ENCODE data around the gene FCGR3B.
"Not testable (repeated sequence)": the region's sequence is repeated elsewhere in the genome, so short reads cannot be mapped to it uniquely, and the experiment has no call there.

DNA sequence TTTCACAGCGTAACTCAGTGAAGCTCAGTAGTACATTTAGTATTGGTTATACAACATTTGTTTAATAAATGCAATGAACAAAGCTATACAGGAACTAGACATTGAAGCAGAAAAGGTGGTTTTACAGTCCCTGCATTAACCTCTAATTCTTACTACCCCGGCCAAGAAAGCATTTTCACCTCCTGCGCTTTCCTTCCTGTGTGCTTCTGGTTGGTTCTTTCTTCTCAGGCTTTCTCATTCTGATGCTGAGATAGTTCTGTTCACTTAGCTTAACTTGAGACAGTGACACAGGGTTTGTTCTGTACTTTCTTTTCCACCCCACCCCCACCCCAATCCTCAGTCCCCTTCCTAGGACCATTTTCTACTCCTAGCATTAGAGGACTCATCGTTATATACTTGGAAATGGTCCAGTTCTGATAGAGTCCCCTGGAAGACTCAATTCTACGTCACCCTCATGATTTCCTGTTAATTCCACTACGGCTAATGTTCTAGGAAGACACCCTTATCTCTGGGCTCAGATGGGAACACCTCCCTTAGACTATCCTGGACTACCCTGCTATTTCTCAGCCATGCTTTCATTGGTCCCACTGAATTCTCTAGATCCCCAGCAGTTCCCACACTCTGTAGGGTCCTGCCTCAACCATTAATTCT lies 7.5 kb downstream of the FCGR3B start:
- TF ChIP-seq POLR2A (IDR thresholded peaks at IDR 0.05; ENCODE audit: low read length) = peak; percentile 62
- not testable (repeated sequence) for TF ChIP-seq GATA1 (IDR thresholded peaks at IDR 0.05; ENCODE audit: low read depth, low read length)
